ENCODE results near the gene TCAF1. TPM values are rescaled to one million over a fixed set of nuclear protein-coding genes. Genes with fewer than 3 reads are reported as not detected.
A peak's percentile ranks its signal among the peaks of the same experiment; 100 is the strongest.

The TCAF1 gene
- total and polyA plus RNA-seq, 2 of the 4 experiments (the other 2 are of a cell fraction), result 39.3 to 91.8 TPM

DNA sequence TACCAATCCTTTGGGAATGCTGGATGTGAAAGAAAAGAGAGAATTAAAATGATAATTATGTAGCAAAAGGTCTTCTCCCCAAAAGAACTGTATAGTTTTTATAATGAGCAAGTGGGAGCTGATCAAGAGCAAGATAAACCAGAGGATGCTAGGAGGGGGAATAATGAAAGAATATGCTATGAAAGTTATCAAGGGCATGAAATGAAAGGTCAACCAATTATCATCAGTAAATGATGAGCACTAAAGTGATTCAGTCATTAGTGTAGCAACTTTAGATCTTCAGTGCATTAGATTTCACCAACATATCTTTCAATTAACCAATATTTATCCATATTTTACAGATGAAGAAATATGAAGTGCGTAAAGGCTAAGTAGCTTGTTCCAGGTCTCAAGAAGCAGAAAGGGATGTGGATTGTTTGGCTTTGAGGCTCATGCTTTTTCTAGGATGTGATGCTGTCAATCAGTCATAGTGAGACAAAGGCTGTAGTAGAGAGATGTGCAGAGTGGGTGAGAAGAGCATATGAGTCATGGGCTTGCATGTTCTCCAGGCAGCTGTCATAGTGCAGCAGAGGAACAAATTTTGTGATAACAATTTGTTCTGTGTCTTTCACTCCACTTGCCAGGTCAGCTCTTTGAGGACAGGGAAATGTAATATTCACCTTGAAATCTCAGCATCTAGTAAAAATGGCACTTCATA is 27.4 kb upstream of the TCAF1 start:
- peak; percentile 44; the same call in 1 of the 2 replicates for ATAC-seq (ENCODE audit: low read depth)
- BruUV-seq (replicated peaks), result no TSS peak

More for the DNA sequence above, 27.4 kb upstream of the TCAF1 start:
- peak; percentile 12 for DNase-seq
- Histone ChIP-seq H3K4me1 (ENCODE audit: control insufficient read depth, insufficient read depth, low read length) (peaks cover 9% of the 10 kb centered on the region), H2AK9ac (replicated peaks; ENCODE audit: low read depth, low read length, poor library complexity) (no peak overlapping the region), H3K14ac (replicated peaks; ENCODE audit: low read depth, low read length) (no peak overlapping the region), H3K36me3 (ENCODE audit: control insufficient read depth, insufficient read depth, low read length) (no peaks in the 10 kb centered on the region), H3K27ac (ENCODE audit: insufficient read depth, low read length) (no peak overlapping the region), H4K20me1 (ENCODE audit: insufficient read depth, low read length) (no peaks in the 10 kb centered on the region), H4K91ac (ENCODE audit: insufficient read depth, low read depth, low read length) (no peak overlapping the region), H3K4me3 (ENCODE audit: insufficient read depth, low read depth, low read length) (no peak overlapping the region), H2BK15ac (ENCODE audit: low read depth, low read length) (no peak overlapping the region), H3K9me1 (ENCODE audit: insufficient read depth, low read length) (peaks cover 4% of the 10 kb centered on the region; the same call in 1 of the 2 replicates), H4K8ac (ENCODE audit: low read depth in 2 of 2, low read length in 2 of 2) (no peak overlapping the region), H3K56ac (ENCODE audit: extremely low read depth, insufficient read depth, low read length) (no peak overlapping the region), H2AFZ (replicated peaks; ENCODE audit: low read length, poor library complexity) (no peak overlapping the region), H3K4ac (ENCODE audit: low read depth, low read length) (no peak overlapping the region), H2AK5ac (ENCODE audit: low read depth, low read length) (no peak overlapping the region), H3K23ac (ENCODE audit: low read depth, low read length) (no peak overlapping the region), H3K79me1 (ENCODE audit: low read depth in 1 of 2, low read length in 2 of 2) (no peaks in the 10 kb centered on the region), H2BK120ac (ENCODE audit: low read depth, low read length) (no peak overlapping the region), H3K4me2 (ENCODE audit: low read depth, low read length) (no peak overlapping the region), H3K9ac (ENCODE audit: low read depth, low read length) (no peak overlapping the region), H2BK5ac (ENCODE audit: low read depth, low read length, poor library complexity, severe bottlenecking) (no peak overlapping the region), H3K27me3 (ENCODE audit: control insufficient read depth, insufficient read depth, low read length) (no peaks in the 10 kb centered on the region; the same call in 1 of the 2 replicates), H3K9me3 (ENCODE audit: control insufficient read depth, insufficient read depth, low read length) (no peaks in the 10 kb centered on the region), H2BK20ac (ENCODE audit: low read depth, low read length) (no peak overlapping the region), H4K5ac (ENCODE audit: low read depth, low read length) (no peak overlapping the region), H3K18ac (ENCODE audit: low read depth, low read length) (no peak overlapping the region)
- in situ Hi-C loops (cut with MboI; ENCODE audit: low sequenced_read_pairs) (no loop called here), intact Hi-C loops (cut with micrococcal nuclease) (no loop called here), dilution Hi-C loops (cut with HindIII; ENCODE audit: low sequenced_read_pairs, unreplicated experiment) (no loop called here)
- POLR2A ChIA-PET (ENCODE audit: unreplicated experiment), result no interaction called here
- CTCF ChIA-PET, result no interaction called here
- whole genome bisulfite sequencing, 2 experiments (ENCODE audit: extremely low coverage in 2 of 2, insufficient read length in 1 of 2), result no CpG with 5 or more reads among the region's 1 CpG
- TF ChIP-seq SMC3 (IDR thresholded peaks at IDR 0.05; ENCODE audit: low read depth, low read length), result no peak
- TF ChIP-seq FOS (IDR thresholded peaks at IDR 0.05; ENCODE audit: low read depth, low read length), result no peak
- TF ChIP-seq MXI1 (IDR thresholded peaks at IDR 0.05; ENCODE audit: borderline replicate concordance, low read depth, low read length), result no peak
- TF ChIP-seq, protein P1, sequence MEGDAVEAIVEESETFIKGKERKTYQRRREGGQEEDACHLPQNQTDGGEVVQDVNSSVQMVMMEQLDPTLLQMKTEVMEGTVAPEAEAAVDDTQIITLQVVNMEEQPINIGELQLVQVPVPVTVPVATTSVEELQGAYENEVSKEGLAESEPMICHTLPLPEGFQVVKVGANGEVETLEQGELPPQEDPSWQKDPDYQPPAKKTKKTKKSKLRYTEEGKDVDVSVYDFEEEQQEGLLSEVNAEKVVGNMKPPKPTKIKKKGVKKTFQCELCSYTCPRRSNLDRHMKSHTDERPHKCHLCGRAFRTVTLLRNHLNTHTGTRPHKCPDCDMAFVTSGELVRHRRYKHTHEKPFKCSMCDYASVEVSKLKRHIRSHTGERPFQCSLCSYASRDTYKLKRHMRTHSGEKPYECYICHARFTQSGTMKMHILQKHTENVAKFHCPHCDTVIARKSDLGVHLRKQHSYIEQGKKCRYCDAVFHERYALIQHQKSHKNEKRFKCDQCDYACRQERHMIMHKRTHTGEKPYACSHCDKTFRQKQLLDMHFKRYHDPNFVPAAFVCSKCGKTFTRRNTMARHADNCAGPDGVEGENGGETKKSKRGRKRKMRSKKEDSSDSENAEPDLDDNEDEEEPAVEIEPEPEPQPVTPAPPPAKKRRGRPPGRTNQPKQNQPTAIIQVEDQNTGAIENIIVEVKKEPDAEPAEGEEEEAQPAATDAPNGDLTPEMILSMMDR (conservative IDR thresholded peaks at IDR 0.05; ENCODE audit: low read depth, low read length), result no peak
- no peak for TF ChIP-seq RFX5 (IDR thresholded peaks at IDR 0.05; ENCODE audit: low read depth, low read length)
- TF ChIP-seq POLR2A (IDR thresholded peaks at IDR 0.05; ENCODE audit: low read depth, low read length), result no peak
- no peak for TF ChIP-seq MAFK (IDR thresholded peaks at IDR 0.05; ENCODE audit: low read depth, low read length)
- no peak for TF ChIP-seq RCOR1 (IDR thresholded peaks at IDR 0.05; ENCODE audit: insufficient replicate concordance, low read length)
